ENCODE data around the gene DMGDH. TPM values are rescaled to one million over a fixed set of nuclear protein-coding genes. Genes with fewer than 3 reads are reported as not detected.

DMGDH gene
- 1.1 and 2.2 TPM in 2 replicates for total RNA-seq

DNA sequence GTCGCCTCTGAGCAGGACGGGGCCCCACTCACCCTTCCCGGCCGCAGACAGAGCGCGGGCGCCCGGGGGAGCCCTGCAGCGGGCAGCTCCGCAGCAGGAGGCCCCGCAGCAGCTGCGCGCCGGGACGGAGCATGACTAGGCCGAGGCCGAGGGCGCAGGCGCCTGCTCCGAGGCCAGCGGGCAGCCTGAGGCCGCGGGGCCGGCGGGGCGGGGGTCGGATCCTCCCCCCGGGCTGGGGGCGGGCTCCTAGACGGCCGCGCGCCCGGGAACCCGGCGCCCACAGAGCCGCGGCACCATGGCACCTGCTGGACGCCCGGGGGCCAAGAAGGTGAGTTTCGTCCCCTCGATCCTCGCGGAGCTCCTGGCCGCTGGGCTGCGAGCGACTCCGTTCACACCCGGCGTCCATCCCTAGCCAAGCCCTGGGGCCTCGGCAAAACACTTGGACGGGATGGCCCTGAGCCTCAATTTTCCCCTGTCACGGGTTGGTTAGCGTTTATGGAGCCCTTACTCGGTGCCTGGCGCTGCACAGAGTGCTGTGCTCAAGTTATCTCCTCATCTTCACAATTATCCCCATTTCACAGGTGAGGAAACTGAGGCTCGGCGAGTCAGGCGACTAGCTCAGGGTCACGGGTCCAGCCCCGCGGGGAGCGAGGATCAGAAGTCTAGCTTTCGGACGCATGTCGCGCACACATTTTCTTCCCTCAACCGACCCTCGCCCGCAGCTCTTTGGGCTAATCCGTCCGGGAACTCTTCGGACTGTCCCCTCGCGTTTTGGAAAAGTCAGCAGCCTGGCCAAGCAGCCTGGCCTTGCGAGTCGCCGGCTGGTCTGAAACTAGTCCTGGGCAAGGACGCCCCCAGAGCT lies at the start of gene DMGDH, which contains the start of gene BHMT2:
Gene DMGDH, minus strand, starts transcription at position 187 of the 862 bp plus-strand sequence. Its CDS starts 54 bp downstream, at position 133.
Gene BHMT2, plus strand, starts transcription at position 280 of the 862 bp plus-strand sequence. Its CDS starts 16 bp downstream, at position 296.

DNA sequence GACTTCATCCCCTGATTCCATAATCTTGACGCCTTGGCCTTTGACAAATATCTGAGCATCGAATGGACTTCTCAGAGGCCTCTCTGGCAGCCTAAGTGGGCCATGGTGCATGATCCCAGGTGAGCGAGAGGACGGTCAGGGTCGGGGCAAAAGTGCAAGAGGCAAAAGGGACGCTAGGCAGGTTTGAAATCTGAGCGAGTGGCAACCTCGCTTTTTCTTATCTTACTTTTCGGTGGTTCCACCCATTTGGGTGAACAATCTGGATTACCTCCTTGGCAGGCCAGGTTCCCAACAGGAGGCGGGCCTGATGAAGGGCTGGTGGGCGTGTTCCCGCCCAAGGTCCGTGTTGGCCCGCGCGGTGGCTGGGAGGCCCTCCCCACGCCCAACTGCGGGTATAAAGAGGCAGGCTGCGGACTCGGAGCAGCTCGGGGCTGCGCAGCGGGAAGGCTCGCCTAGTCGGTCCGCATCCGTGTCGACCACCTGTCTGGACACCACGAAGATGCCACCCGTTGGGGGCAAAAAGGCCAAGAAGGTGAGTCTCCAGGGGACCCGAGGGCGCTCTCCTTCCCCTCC lies 42.0 kb upstream of the DMGDH start, which contains the start of gene BHMT:
Gene BHMT, plus strand, starts transcription at position 423 of the 573 bp plus-strand sequence. Its CDS starts 77 bp downstream, at position 500.

DNA sequence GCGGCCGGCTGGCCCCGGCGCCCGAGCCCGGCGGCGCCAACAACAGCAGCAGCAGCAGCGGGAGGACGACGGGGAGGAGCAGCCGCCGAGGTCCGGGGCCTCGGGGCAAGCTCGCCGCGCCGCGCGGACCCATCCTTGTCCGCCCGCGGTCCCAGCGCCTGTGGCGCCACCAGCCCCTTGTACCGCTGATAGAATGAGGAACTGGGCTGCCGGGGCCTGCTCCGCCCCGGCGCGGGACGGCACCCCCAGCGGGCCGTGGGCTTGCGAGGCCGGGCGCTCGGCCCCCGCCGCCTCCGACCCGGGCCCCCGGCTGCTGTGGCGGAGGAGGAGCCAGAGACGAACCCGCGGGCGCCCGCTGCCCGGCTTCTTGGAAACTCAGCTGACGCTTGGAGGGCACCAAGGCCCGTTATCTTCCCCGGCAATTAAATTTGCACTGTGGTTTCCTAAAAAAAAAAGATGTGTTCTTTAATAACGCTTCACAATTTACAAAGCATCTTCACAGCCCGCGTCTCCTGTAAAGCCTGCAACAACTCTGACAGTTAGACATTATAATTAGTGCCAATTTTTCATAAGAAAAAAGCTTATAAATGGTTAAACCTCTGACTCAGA lies 84.3 kb downstream of the DMGDH start, which contains the start of gene ARSB:
Gene ARSB, minus strand, starts transcription at position 195 of the 609 bp plus-strand sequence. Its CDS starts 62 bp downstream, at position 133.

Other genes with a start within 250 kb of the DMGDH start
- gene ARSB, start 84.4 kb downstream of the DMGDH start, total RNA-seq, result 14.1 and 15.0 TPM in 2 replicates
- gene BHMT2, start 93 bp upstream of the DMGDH start, total RNA-seq, result 3.2 and 5.6 TPM in 2 replicates
- gene BHMT, start 42.1 kb upstream of the DMGDH start, total RNA-seq, result 1.1 TPM in 1 of 2 replicates, not detected in the other
- 11.5 and 13.5 TPM in 2 replicates for gene JMY, start 166.5 kb upstream of the DMGDH start, total RNA-seq